Mesodermal cell (in vitro differentiated cells): ENCODE data around the gene AP1S3. TPM values are rescaled to one million over a fixed set of nuclear protein-coding genes. Genes with fewer than 3 reads are reported as not detected.
A peak's percentile ranks its signal among the peaks of the same experiment; 100 is the strongest.
"Not testable (repeated sequence)": the region's sequence is repeated elsewhere in the genome, so short reads cannot be mapped to it uniquely, and the experiment has no call there.

Source experiments
- H3K27ac ChIP-seq: 2 replicates; pipeline ENCODE4 v1.7.0; 2013; ENCODE audit warnings: mild to moderate bottlenecking, low read depth, low read length, moderate library complexity; ENCODE audit not compliant: severe bottlenecking
- H3K36me3 ChIP-seq: 2 replicates; pipeline ENCODE4 v1.7.1; 2013; ENCODE audit warnings: mild to moderate bottlenecking, low read length, moderate library complexity; ENCODE audit not compliant: control insufficient read depth, insufficient read depth
- H3K4me1 ChIP-seq: one replicate; pipeline ENCODE4 v1.7.1; 2013; ENCODE audit warnings: mild to moderate bottlenecking, low read length; ENCODE audit not compliant: insufficient read depth, control insufficient read depth, poor library complexity, severe bottlenecking
- H3K4me3 ChIP-seq: 2 replicates; pipeline ENCODE4 v1.7.0; 2013; ENCODE audit warnings: low read length, control low read depth, mild to moderate bottlenecking; ENCODE audit not compliant: insufficient read depth, poor library complexity, severe bottlenecking; ENCODE audit errors: extremely low read depth
- H3K9me3 ChIP-seq: 2 replicates; pipeline ENCODE4 v1.7.1; 2013; ENCODE audit warnings: mild to moderate bottlenecking, low read length, moderate library complexity; ENCODE audit not compliant: control insufficient read depth
- WGBS, 2 experiments: methylation state at CpG; one replicate each; pipeline ENCODE4 v1.1.5; 2013; ENCODE audit warnings: missing lambda C conversion rate in 2 of 2; ENCODE audit not compliant: insufficient coverage in 2 of 2; 5-methylcytosine and 5-hydroxymethylcytosine counted together
- polyA plus RNA-seq, 2 experiments: library from polyadenylated mRNA; stranded (reverse); fragments of 50-300 nt; gene quantifications; one replicate each; pipeline ENCODE4 v1.2.3, GENCODE V29; 2013

AP1S3 gene
- polyA plus RNA-seq (2013, experiment 1 of 2): 0.63 TPM
- polyA plus RNA-seq (2013, experiment 2 of 2): 1.4 TPM

DNA sequence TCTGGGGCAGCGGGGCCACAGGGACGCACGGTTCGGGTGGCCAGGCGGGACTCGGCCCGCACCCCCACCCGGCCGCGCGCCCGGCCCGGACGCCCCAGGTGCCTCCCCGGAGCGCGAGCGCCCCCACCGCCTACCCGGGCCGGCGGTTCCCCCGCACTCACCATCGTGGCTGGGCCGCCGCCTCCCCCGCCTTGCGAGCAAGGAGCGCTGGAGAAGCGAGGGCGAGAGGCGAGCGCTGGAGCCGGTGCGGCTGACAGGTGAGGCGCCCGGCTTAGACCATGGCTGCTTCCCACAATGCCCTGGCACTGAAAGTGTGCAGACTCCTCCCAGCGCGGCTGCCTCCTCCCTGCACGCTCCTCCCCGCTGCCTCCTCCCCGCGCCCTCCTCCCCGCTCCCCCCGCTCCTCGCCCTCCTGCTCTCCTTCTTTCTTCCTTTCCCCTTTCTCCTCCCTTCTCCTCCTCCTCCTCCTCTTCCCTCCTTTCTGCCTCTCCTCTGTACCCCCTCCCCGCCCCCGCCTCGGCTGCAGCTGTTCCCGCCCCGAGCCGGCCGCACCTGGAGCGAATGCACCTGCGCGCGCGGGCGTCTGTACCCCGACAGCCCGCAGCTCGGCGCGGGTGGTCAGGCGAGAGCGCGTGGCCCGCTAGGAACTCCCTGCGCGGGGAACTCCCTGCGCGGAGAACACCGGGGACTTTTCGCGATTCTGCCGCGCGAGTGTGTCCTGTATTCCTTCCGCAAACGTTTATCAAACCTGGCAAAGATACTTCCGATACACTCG is at the start of gene AP1S3:
Gene AP1S3 (minus strand): TSS at position 296 of the 775 bp plus-strand sequence. CDS start 132 bp downstream, at position 164.
- Histone ChIP-seq H3K4me1 (peaks cover 6% of the 10 kb centered on the region), H3K36me3 (no peaks in the 10 kb centered on the region), H3K4me3 (peak within 1 kb of the TSS; percentile 58), H3K9me3 (no peaks in the 10 kb centered on the region), H3K27ac (no peak within 1 kb of the TSS)
- 0% methylated on average over 49 to 69 of the region's 82 CpGs for WGBS, 2 experiments

DNA sequence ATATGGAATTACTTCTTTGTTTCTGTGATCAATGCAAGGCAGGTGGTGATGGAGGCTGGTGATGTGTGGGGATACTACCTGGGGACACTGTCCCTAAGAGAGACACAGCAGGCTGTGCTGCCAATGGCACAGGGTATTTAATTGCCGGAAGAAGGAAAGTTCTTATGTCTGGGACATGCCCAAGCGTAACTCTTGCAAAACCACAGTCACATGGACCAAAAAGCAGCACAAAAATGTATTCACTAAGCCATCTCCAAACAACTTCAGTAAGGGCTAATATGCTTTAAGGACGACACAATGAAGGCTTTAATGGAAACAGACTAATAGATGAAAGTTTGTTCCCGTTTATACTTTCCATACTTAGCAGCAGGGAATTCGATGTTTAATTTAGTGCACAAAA is 49.7 kb upstream of the AP1S3 start:
- WGBS, 2 experiments: 89% methylated on average over 3 of the region's 5 CpGs; no CpG with 5 or more reads in 1 of the 2 experiments
- no peaks in the 10 kb centered on the region for H3K9me3 ChIP-seq
- peaks cover 73% of the 10 kb centered on the region for H3K36me3 ChIP-seq
- peaks cover 12% of the 10 kb centered on the region for H3K4me1 ChIP-seq
- H3K27ac ChIP-seq: no peak overlapping the region
- H3K4me3 ChIP-seq: no peak overlapping the region

DNA sequence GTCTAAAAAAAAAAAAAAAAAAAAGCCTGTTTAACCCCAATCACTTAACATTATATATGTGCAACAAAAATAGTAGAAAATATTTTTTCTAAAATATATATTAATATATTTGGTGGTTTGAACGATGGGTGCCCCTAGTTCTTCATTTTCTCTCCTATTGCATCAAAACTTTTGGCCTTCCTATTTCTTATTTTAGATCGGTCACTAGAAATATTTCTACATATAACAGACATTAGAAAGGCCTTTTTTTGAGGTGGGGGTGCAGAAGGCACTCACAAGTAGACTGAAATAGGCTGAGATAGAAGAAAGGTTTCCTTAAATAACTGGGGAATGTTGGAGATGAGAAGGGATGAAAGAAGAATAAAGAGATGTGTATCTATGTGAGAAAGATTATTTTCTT is 49.3 kb upstream of the AP1S3 start:
- Histone ChIP-seq H3K4me1 (peaks cover 12% of the 10 kb centered on the region), H3K27ac (no peak overlapping the region), H3K36me3 (peaks cover 75% of the 10 kb centered on the region), H3K4me3 (no peak overlapping the region), H3K9me3 (no peaks in the 10 kb centered on the region)
- no CpG with 5 or more reads among the region's 2 CpGs for WGBS, 2 experiments

DNA sequence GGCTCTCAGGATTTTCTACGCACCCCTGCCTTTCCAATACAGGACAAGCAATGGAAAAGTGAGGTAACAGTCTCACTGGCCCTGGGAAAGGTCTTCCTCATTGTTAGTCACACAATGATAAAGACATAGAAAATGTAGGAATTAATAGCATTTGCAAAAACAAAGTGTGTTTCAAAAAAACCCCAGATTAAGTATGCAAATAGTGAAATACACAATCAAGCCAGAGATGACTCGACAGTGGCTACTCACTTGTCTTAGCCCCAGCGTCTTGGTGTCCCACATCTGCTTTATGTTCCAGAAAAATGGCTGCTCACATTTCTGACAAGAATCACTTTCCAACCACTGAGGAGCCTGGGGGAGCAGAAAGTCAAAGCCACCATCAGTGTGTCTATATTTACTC is 47.0 kb upstream of the AP1S3 start:
- peaks cover 12% of the 10 kb centered on the region for H3K4me1 ChIP-seq
- 89 to 100% methylated on average over 2 of the region's 3 CpGs for WGBS, 2 experiments
- peaks cover 79% of the 10 kb centered on the region for H3K36me3 ChIP-seq
- no peak overlapping the region for H3K4me3 ChIP-seq
- no peak overlapping the region for H3K27ac ChIP-seq
- H3K9me3 ChIP-seq: no peaks in the 10 kb centered on the region

DNA sequence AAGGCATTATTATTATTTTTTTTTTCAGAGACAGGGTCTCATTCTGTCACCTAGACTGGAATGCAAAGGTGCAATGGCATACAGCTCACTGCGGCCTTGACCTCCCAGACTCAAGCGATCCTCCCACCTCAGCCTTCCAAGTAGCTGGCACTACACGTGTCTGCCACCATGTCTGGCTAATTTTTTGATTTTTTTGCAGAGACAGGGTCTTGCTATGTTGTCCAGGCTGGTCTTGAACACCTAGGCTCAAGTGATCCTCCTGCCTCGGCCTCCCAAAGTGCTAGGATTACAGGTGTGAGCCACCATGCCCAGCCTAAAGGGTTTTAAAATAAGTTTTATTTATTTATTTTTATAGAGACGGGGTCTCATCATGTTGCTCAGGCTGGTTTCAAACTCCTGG is 45.3 kb upstream of the AP1S3 start:
- 89% methylated on average over 3 to 4 of the region's 5 CpGs for WGBS, 2 experiments
- H3K36me3 ChIP-seq: peaks cover 81% of the 10 kb centered on the region
- H3K4me3 ChIP-seq: no peak overlapping the region
- H3K9me3 ChIP-seq: no peaks in the 10 kb centered on the region
- H3K4me1 ChIP-seq: peaks cover 9% of the 10 kb centered on the region
- H3K27ac ChIP-seq: no peak overlapping the region

DNA sequence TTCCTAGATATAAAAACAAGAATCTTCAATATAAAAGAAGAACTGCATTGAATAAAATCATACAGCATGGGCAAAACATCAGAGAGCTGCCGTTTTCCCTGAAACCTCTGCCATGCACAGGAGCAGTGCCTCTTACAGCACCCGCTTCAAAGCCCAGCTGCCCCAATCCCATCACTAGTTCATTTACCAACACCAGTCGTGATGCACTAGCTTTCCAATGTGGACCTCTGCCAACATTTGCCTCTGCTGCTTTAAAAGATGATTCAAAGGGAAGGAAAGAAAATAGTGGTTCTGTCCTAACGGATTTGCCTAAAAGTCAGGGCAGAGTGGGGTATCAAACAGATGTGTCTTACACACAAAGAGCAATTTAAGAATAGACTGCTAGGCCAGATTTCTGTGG is 43.4 kb upstream of the AP1S3 start:
- Histone ChIP-seq H3K4me1 (no peaks in the 10 kb centered on the region), H3K9me3 (no peaks in the 10 kb centered on the region), H3K36me3 (peaks cover 71% of the 10 kb centered on the region), H3K27ac (no peak overlapping the region), H3K4me3 (no peak overlapping the region)
- 88 to 92% methylated on average over 2 to 3 of the region's 4 CpGs for WGBS, 2 experiments

DNA sequence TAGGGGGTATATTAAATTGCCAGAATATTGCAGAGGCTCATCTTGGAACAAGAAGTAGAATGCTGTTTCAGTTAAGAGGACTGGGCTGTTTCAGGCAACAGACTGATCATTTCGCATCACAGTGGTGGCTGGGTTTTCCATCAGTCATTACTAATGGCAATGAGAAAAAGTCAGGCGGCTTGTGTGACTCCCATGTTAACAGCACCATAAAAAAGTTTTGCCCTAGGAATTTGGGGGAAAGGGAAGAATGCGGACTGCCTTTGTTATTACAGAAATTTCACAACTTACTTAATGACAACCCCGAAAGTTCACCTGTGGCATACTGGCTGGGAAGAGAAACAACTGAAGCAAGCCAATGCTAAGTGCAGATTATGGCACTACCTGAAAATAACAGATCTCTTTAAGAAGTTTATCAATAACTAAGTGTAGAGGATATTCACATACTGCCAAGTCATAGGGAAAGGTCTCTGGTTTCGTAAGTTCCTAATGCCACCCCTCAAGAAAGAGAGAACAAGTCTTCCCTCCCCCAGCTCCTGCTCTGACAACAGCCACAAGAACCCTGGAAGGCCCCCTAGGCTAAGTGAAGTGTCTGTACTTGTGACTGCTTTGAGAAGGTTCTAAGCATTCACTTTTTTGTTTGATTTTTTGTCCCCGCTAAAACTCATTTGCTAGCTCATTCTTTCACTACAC is 40.5 kb upstream of the AP1S3 start:
- WGBS, 2 experiments: 92 to 100% methylated on average over 1 to 2 of the region's 6 CpGs
- H3K4me1 ChIP-seq: no peaks in the 10 kb centered on the region
- peaks cover 56% of the 10 kb centered on the region for H3K36me3 ChIP-seq
- no peaks in the 10 kb centered on the region for H3K9me3 ChIP-seq
- H3K27ac ChIP-seq: no peak overlapping the region
- H3K4me3 ChIP-seq: no peak overlapping the region

DNA sequence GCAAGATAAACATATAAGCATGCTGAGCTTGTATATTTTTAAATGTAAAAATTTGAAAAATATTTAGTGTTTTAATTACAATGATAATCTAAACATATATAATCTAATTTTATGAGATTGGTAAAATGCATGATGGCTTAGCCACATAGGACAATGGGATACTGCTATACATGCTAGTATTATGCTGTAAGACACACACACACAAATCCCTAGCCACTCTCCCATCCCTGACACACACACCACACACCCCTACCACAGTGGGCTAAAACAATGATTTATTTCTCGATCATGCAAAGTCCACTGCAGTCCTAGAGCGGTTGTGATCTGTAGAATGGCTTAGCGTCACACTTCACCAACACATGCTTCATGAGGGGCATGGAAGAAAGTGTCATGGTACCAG is 36.3 kb upstream of the AP1S3 start:
- 95 to 100% methylated on average over 3 of the region's 3 CpGs for WGBS, 2 experiments
- Histone ChIP-seq H3K36me3 (peaks cover 26% of the 10 kb centered on the region), H3K4me1 (no peaks in the 10 kb centered on the region), H3K4me3 (no peak overlapping the region), H3K9me3 (no peaks in the 10 kb centered on the region), H3K27ac (no peak overlapping the region)

DNA sequence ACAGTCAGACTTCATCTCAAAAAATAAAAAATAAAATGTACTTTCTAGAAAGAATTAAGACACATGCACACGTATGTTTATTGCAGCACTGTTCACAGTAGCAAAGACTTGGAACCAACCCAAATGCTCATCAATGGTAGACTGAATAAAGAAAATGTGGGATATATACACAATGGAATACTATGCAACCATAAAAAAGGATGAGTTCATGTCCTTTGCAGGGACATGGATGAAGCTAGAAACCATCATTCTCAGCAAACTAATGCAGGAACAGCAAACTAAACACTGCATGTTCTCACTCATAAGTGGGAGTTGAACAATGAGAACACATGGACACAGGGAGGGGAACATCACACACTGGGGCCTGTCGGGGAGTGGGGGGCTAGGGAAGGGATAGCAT is 35.4 kb upstream of the AP1S3 start:
- H3K36me3 ChIP-seq: peaks cover 18% of the 10 kb centered on the region
- H3K9me3 ChIP-seq, H3K4me1 ChIP-seq, H3K27ac ChIP-seq, H3K4me3 ChIP-seq: not testable (repeated sequence)
- WGBS, 2 experiments: 86% methylated on average over 1 of the region's 2 CpGs; no CpG with 5 or more reads in 1 of the 2 experiments

DNA sequence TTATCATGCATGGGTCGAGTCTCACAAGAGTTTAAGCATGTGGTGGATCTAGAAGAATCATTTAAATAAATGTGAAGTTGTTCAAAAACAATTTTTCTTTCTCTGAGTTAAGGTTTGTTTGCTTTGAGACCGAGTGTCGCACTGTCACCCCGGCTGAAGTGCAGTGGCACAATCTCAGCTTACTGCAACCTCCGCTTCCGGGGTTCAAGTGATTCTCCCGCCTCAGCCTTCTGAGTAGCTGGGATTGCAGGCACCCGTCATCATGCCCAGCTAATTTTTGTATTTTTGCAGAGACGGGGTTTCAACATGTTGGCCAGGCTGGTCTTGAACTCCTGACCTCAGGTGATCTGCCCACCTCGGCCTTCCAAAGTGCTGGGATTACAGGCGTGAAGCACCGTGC is 34.3 kb upstream of the AP1S3 start:
- peaks cover 17% of the 10 kb centered on the region for H3K36me3 ChIP-seq
- H3K4me3 ChIP-seq, H3K27ac ChIP-seq, H3K4me1 ChIP-seq, H3K9me3 ChIP-seq: not testable (repeated sequence)
- WGBS, 2 experiments: 92 to 95% methylated on average over 9 to 10 of the region's 12 CpGs
